ENCODE measurements around the gene CCDC136.

The CCDC136 gene

DNA sequence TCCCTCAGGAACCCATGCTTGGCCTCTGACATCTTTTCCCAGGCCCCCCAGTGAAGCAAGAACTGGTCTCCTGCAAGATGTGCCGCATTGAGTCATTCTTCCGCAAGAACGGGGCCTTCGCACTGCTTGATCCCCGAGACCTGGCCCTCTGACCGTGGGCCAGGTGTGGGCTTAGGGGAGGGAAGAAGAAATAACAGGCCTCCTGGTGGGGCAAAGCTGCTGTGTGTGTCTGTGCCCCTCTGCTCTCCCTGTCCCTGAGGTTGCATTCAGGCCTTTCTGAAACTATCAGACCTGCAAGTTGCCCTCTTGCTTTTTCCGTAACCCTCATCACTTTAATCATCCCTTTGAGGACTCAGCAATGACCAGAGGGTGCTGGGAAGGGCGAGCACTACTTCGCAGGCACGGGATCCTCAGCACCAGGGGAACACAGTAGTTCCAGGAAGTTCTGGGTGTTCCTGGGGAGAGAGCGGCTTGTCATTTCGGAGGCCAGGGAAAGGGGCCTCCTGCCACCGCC lies 76.9 kb downstream of the CCDC136 start:
- Histone ChIP-seq H3K9me3 (ENCODE audit: low read depth, low read length) (no peaks in the 10 kb centered on the region), H3K27ac (no peak overlapping the region), H3K36me3 (ENCODE audit: insufficient read depth, low read length) (no peaks in the 10 kb centered on the region; the same call in 1 of the 2 replicates), H3K9ac (ENCODE audit: insufficient read length) (no peak overlapping the region), H3K4me3 (peak overlapping the region; percentile 72)
- TF ChIP-seq POLR2AphosphoS5 (IDR thresholded peaks at IDR 0.05; ENCODE audit: borderline replicate concordance, low read depth, low read length): no peak
- TF ChIP-seq EZH2 (IDR thresholded peaks at IDR 0.05): no peak
- no peak for TF ChIP-seq FOXP2 (optimal IDR thresholded peaks at IDR 0.05; ENCODE audit: control extremely low read depth, extremely low read length, insufficient read depth)
- DNase-seq (ENCODE audit: low read depth, low spot score): no peak

DNA sequence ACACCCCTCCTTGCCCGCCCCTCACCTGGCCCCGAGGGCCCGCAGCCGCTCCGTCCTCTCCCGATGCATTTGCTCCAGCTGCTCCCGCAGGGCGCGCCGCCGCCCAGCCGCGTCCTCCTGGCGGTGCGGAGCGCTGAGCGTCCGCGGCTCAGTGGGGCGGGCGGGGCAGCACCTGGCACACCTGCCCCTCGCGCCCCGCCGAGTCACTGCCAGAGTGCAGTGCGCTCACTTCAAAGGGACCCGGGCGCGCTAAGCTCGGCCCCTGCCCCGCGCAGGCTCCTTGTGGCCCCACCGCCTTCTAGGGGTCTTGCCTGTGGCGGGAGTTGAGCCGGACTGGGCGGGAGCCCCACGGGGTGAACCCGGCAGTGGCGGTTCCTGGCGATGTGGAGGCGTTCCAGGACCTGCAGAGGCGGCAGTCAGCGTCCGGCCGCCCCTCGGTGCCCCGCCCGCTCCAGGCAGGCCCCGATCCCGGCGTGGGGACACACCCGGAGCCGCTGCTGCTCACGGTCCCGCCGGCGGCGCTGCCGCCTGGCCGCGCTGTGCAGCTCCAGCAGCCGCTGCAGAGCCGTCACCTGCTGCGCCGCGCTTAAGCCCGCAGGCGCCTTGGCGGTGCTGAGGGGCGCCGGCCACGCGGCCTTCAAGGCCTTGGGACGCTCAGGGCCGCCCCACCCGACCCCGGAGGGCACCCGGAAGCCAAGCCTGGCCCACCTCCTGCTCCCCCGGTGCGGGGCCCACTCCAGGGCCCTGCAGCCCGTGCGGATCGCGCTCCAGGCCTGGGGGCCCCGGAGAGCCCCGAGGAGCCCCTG lies 77.6 kb downstream of the CCDC136 start:
- DNase-seq (ENCODE audit: low read depth, low spot score): no peak
- no peaks in the 10 kb centered on the region; the same call in 1 of the 2 replicates for H3K36me3 ChIP-seq (ENCODE audit: insufficient read depth, low read length)
- TF ChIP-seq FOXP2 (optimal IDR thresholded peaks at IDR 0.05; ENCODE audit: control extremely low read depth, extremely low read length, insufficient read depth) (no peak), EZH2 (IDR thresholded peaks at IDR 0.05) (no peak)
- H3K9me3 ChIP-seq (ENCODE audit: low read depth, low read length): no peaks in the 10 kb centered on the region
- H3K9ac ChIP-seq (ENCODE audit: insufficient read length): peak overlapping the region; percentile 37
- H3K27ac ChIP-seq: no peak overlapping the region
- peak overlapping the region; percentile 72 for H3K4me3 ChIP-seq

DNA sequence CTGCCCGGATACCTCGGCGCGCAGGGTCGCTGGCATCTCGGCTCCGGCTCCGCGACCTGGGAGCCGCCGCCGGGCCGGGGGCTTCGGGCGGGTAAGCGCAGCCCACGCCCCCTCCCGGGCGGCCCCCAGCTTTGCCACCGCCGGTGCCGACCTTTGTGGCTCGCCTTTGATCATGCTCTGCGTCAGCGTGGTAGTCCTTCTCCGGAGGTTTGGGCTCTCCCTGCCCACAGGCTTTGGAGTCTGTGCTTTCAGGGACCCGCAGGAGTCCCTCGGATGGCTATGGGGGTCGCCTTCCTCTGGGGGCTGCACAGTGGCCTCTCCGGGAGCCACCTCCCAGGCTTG lies 78.1 kb downstream of the CCDC136 start:
- no peak for TF ChIP-seq FOXP2 (optimal IDR thresholded peaks at IDR 0.05; ENCODE audit: control extremely low read depth, extremely low read length, insufficient read depth)
- no peak for TF ChIP-seq POLR2AphosphoS5 (IDR thresholded peaks at IDR 0.05; ENCODE audit: borderline replicate concordance, low read depth, low read length)
- Histone ChIP-seq H3K27ac (no peak overlapping the region), H3K9me3 (ENCODE audit: low read depth, low read length) (no peaks in the 10 kb centered on the region), H3K36me3 (ENCODE audit: insufficient read depth, low read length) (no peaks in the 10 kb centered on the region; the same call in 1 of the 2 replicates), H3K9ac (ENCODE audit: insufficient read length) (no peak overlapping the region), H3K4me3 (peak overlapping the region; percentile 72)
- DNase-seq (ENCODE audit: low read depth, low spot score): no peak

GRCh38 chr7:128871050-128871449 lies 79.3 kb downstream of the CCDC136 start:
- H3K4me3 ChIP-seq: no peak overlapping the region
- H3K9me3 ChIP-seq (ENCODE audit: low read depth, low read length): no peaks in the 10 kb centered on the region
- no peak overlapping the region for H3K27ac ChIP-seq
- TF ChIP-seq FOXP2 (optimal IDR thresholded peaks at IDR 0.05; ENCODE audit: control extremely low read depth, extremely low read length, insufficient read depth): no peak
- H3K36me3 ChIP-seq (ENCODE audit: insufficient read depth, low read length): no peaks in the 10 kb centered on the region
- H3K9ac ChIP-seq (ENCODE audit: insufficient read length): no peak overlapping the region
- DNase-seq (ENCODE audit: low read depth, low spot score): no peak

All from SK-N-MC (cell line).